ENCODE measurements around the gene GTF2A1L.

GTF2A1L gene

GRCh38 chr2:48722391-48722790 lies 104.7 kb downstream of the GTF2A1L start:
- no peak for TF ChIP-seq CTCF (IDR thresholded peaks at IDR 0.05; ENCODE audit: low read depth, low read length)
- DNase-seq (ENCODE audit: extremely low read depth, low read depth) = no peak

- DNase-seq (ENCODE audit: extremely low read depth, low read depth) = no peak
- TF ChIP-seq CTCF (IDR thresholded peaks at IDR 0.05; ENCODE audit: low read depth, low read length) = no peak
Measured at GRCh38 chr2:48723129-48723528, 105.5 kb downstream of the GTF2A1L start.

- no peak for DNase-seq (ENCODE audit: extremely low read depth, low read depth)
- TF ChIP-seq CTCF (IDR thresholded peaks at IDR 0.05; ENCODE audit: low read depth, low read length) = no peak
Measured at GRCh38 chr2:48724278-48724677, 106.6 kb downstream of the GTF2A1L start.

GRCh38 chr2:48725696-48726494 lies 108.2 kb downstream of the GTF2A1L start:
- no peak for DNase-seq (ENCODE audit: extremely low read depth, low read depth)
- TF ChIP-seq CTCF (IDR thresholded peaks at IDR 0.05; ENCODE audit: low read depth, low read length) = no peak

GRCh38 chr2:48727560-48727959 lies 109.9 kb downstream of the GTF2A1L start:
- no peak for DNase-seq (ENCODE audit: extremely low read depth, low read depth)
- TF ChIP-seq CTCF (IDR thresholded peaks at IDR 0.05; ENCODE audit: low read depth, low read length) = no peak

GRCh38 chr2:48728295-48728694 lies 110.6 kb downstream of the GTF2A1L start:
- TF ChIP-seq CTCF (IDR thresholded peaks at IDR 0.05; ENCODE audit: low read depth, low read length) = no peak
- DNase-seq (ENCODE audit: extremely low read depth, low read depth) = no peak

GRCh38 chr2:48728840-48729239 lies 111.2 kb downstream of the GTF2A1L start:
- TF ChIP-seq CTCF (IDR thresholded peaks at IDR 0.05; ENCODE audit: low read depth, low read length) = no peak
- DNase-seq (ENCODE audit: extremely low read depth, low read depth) = no peak
